ENCODE measurements around the gene CNTNAP1. TPM values are rescaled to one million over a fixed set of nuclear protein-coding genes. Genes with fewer than 3 reads are reported as not detected.
"Not testable (repeated sequence)": the region's sequence is repeated elsewhere in the genome, so short reads cannot be mapped to it uniquely, and the experiment has no call there.

CNTNAP1 gene
- total RNA-seq, 1 experiment from 2014 or later = 6.4 TPM

- TF ChIP-seq, protein P1, sequence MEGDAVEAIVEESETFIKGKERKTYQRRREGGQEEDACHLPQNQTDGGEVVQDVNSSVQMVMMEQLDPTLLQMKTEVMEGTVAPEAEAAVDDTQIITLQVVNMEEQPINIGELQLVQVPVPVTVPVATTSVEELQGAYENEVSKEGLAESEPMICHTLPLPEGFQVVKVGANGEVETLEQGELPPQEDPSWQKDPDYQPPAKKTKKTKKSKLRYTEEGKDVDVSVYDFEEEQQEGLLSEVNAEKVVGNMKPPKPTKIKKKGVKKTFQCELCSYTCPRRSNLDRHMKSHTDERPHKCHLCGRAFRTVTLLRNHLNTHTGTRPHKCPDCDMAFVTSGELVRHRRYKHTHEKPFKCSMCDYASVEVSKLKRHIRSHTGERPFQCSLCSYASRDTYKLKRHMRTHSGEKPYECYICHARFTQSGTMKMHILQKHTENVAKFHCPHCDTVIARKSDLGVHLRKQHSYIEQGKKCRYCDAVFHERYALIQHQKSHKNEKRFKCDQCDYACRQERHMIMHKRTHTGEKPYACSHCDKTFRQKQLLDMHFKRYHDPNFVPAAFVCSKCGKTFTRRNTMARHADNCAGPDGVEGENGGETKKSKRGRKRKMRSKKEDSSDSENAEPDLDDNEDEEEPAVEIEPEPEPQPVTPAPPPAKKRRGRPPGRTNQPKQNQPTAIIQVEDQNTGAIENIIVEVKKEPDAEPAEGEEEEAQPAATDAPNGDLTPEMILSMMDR (IDR thresholded peaks at IDR 0.05 in 2 of 3, conservative IDR thresholded peaks at IDR 0.05 in 1 of 3; ENCODE audit: borderline replicate concordance in 1 of 3, insufficient read depth in 1 of 3, low read depth in 2 of 3, low read length in 2 of 3) = no peak
- TF ChIP-seq POLR2AphosphoS5 (IDR thresholded peaks at IDR 0.05; ENCODE audit: low read depth, low read length) (peak; percentile 89), ZNF274 (IDR thresholded peaks at IDR 0.05; ENCODE audit: low read depth, low read length) (no peak), ELF1 (IDR thresholded peaks at IDR 0.05; ENCODE audit: borderline replicate concordance, low read depth) (no peak), JUND (IDR thresholded peaks at IDR 0.05) (no peak), FOSL1 (IDR thresholded peaks at IDR 0.05; ENCODE audit: low read depth) (no peak), EGR1 (IDR thresholded peaks at IDR 0.05; ENCODE audit: low read depth) (no peak), ZFX (IDR thresholded peaks at IDR 0.05) (peak; percentile 74; the same call in 1 of the 2 replicates), CBX3 (IDR thresholded peaks at IDR 0.05; ENCODE audit: low read depth) (no peak), EZH2 (IDR thresholded peaks at IDR 0.05) (no peak), SRF (IDR thresholded peaks at IDR 0.05; ENCODE audit: low read depth) (no peak), CEBPB (IDR thresholded peaks at IDR 0.05; ENCODE audit: low read depth) (no peak)
- TF ChIP-seq, protein P2, sequence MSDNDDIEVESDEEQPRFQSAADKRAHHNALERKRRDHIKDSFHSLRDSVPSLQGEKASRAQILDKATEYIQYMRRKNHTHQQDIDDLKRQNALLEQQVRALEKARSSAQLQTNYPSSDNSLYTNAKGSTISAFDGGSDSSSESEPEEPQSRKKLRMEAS (IDR thresholded peaks at IDR 0.05) = 0 out of 2 replicates have a peak, but pooled peaks have one; percentile 19
- TF ChIP-seq, protein P3, sequence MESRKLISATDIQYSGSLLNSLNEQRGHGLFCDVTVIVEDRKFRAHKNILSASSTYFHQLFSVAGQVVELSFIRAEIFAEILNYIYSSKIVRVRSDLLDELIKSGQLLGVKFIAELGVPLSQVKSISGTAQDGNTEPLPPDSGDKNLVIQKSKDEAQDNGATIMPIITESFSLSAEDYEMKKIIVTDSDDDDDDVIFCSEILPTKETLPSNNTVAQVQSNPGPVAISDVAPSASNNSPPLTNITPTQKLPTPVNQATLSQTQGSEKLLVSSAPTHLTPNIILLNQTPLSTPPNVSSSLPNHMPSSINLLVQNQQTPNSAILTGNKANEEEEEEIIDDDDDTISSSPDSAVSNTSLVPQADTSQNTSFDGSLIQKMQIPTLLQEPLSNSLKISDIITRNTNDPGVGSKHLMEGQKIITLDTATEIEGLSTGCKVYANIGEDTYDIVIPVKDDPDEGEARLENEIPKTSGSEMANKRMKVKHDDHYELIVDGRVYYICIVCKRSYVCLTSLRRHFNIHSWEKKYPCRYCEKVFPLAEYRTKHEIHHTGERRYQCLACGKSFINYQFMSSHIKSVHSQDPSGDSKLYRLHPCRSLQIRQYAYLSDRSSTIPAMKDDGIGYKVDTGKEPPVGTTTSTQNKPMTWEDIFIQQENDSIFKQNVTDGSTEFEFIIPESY (IDR thresholded peaks at IDR 0.05; ENCODE audit: extremely low read depth, insufficient replicate concordance, low read length) = no peak
Measured at GRCh38 chr17:42659079-42659931, 23.0 kb upstream of the CNTNAP1 start, which contains the start of gene TUBG2 (continued).

- not testable (repeated sequence) for H2AFZ ChIP-seq (ENCODE audit: low read depth, low read length, poor library complexity, severe bottlenecking); H3K79me2 ChIP-seq (ENCODE audit: insufficient read depth, low read length); BruUV-seq (replicated peaks); H3K9me3 ChIP-seq (ENCODE audit: control insufficient read depth in 1 of 2, insufficient read depth in 1 of 2, low read depth in 1 of 2, low read length in 2 of 2); H3K9me2 ChIP-seq (ENCODE audit: insufficient read depth); DNase-seq (ENCODE audit: low read depth, low spot score); H4K20me1 ChIP-seq (ENCODE audit: insufficient read depth); H3K36me3 ChIP-seq (ENCODE audit: control insufficient read depth in 1 of 2, insufficient read depth in 2 of 2, low read length in 2 of 2); H3K27me3 ChIP-seq (ENCODE audit: insufficient read depth, low read length)
- peak; percentile 49 for ATAC-seq
- Histone ChIP-seq H3K4me1 (ENCODE audit: control insufficient read depth in 1 of 2, insufficient read depth in 2 of 2, low read length in 2 of 2) (peaks cover 20 to 43% of the 10 kb centered on the region in 2 experiments), H3K4me2 (ENCODE audit: low read length) (peak overlapping the region; percentile 96), H3K4me3 (replicated peaks in 1 of 2; ENCODE audit: low read depth in 1 of 2, low read length in 2 of 2) (peak overlapping the region; percentile 74 to 76), H3K9ac (ENCODE audit: low read length) (peak overlapping the region; percentile 71), H3K27ac (ENCODE audit: low read depth, low read length) (peak overlapping the region; percentile 92)
- ChIA-PET POLR2A (interaction anchor here (1.0 to 2.7 kb wide), 4 partner anchors 8 to 36 kb away, joined by 3 to 7 read pairs (median 4); partner anchors contain the start of gene PLEKHH3), RAD21 (ENCODE audit: low non-redundant PET in 1 of 2, low total read pairs in 2 of 2, uncharacterized antibody in 2 of 2, unreplicated experiment in 2 of 2) (interaction anchor here in 1 of 2 experiments (1.2 kb wide), 1 partner anchor 8 kb away, joined by 3 read pairs; no protein-coding TSS in a partner anchor), CTCF (interaction anchor here (1.2 to 2.5 kb wide), 6 partner anchors 14 to 112 kb away, joined by 3 to 9 read pairs (median 4); partner anchors contain the start of genes PLEKHH3, RETREG3 and TUBG1)
- intact Hi-C loops (cut with micrococcal nuclease) = loop anchor here (5.0 kb wide), 1 partner anchor 38 kb away; no protein-coding TSS in a partner anchor
Measured at GRCh38 chr17:42659932-42660274, 22.4 kb upstream of the CNTNAP1 start.
